ENCODE results near the gene CFAP206. TPM values are rescaled to one million over a fixed set of nuclear protein-coding genes. Genes with fewer than 3 reads are reported as not detected.
A peak's percentile ranks its signal among the peaks of the same experiment; 100 is the strongest.

Gene CFAP206
- total and polyA plus RNA-seq, 2 donors (not counting 3 experiments of a cell fraction or from before 2014, with no cell fraction given), result 0.15 to 0.20 TPM

DNA sequence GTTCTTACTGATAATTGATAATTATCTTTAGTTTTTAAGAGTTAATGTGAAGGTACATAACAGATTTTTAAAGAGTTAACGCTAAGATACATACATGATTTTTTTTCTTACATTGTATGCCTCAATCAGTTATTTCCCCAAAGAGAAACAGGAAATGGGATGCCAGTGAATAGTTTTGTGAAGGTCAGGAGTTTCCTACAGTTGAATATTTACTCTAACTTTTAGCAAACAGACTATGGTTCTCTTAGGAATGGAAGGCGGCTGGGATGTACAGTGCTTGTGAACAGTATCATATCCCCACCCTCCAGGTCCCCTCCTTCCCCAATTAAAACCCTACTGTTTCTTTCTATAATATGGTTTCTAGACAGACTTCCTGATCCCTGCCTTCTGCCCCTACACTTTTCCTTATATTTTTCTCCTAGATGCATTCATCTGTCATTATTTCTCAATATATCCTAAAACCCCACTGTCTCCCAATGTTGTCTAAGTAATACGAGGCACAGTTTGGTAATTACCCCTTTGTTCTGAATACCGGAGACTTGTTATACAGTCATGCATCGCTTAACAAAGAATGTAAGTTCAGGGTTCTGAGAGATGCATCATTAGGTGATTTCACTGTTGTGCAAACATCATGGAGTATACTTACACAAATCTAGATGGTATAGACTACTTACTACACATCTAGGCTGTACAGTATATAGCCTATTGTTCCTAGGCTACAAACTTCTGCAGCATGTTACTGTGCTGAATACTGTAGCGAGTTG, 94.2 kb downstream of the CFAP206 start:
- intact Hi-C loops (cut with micrococcal nuclease) (no loop called here), dilution Hi-C loops (cut with MboI; ENCODE audit: extremely low pct_ligation_motif_present, low sequenced_read_pairs) (no loop called here)
- H2AFZ ChIP-seq (ENCODE audit: low read depth, low read length), result no peak overlapping the region
- FAIRE-seq (no peak), DNase-seq (ENCODE audit: low read depth, low spot score) (peak; percentile 30)
- no peaks in the 10 kb centered on the region for H4K20me1 ChIP-seq (replicated peaks; ENCODE audit: control insufficient read depth, extremely low read depth, insufficient read depth, low read length)
- BruUV-seq (replicated peaks), result no TSS peak
- peaks cover 0 to 9% of the 10 kb centered on the region in 2 experiments for H3K36me3 ChIP-seq (ENCODE audit: control insufficient read depth in 2 of 2, extremely low read depth in 1 of 2, insufficient read depth in 2 of 2, low read length in 2 of 2)
- no peak for TF ChIP-seq JUN (IDR thresholded peaks at IDR 0.05; ENCODE audit: borderline replicate concordance, insufficient read depth, insufficient read length, low read depth)
- TF ChIP-seq EZH2 (IDR thresholded peaks at IDR 0.05; ENCODE audit: borderline replicate concordance, low read depth, low read length, severe bottlenecking), result no peak
- TF ChIP-seq POLR2AphosphoS5 (IDR thresholded peaks at IDR 0.05; ENCODE audit: insufficient read depth, low read depth, low read length), result no peak
- TF ChIP-seq, protein P1, sequence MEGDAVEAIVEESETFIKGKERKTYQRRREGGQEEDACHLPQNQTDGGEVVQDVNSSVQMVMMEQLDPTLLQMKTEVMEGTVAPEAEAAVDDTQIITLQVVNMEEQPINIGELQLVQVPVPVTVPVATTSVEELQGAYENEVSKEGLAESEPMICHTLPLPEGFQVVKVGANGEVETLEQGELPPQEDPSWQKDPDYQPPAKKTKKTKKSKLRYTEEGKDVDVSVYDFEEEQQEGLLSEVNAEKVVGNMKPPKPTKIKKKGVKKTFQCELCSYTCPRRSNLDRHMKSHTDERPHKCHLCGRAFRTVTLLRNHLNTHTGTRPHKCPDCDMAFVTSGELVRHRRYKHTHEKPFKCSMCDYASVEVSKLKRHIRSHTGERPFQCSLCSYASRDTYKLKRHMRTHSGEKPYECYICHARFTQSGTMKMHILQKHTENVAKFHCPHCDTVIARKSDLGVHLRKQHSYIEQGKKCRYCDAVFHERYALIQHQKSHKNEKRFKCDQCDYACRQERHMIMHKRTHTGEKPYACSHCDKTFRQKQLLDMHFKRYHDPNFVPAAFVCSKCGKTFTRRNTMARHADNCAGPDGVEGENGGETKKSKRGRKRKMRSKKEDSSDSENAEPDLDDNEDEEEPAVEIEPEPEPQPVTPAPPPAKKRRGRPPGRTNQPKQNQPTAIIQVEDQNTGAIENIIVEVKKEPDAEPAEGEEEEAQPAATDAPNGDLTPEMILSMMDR (IDR thresholded peaks at IDR 0.05; ENCODE audit: extremely low read depth in 1 of 2, insufficient read depth in 1 of 2, low read depth in 1 of 2, low read length in 2 of 2), result no peak
- no peak for TF ChIP-seq POLR2A (IDR thresholded peaks at IDR 0.05; ENCODE audit: low read depth, low read length)
- TF ChIP-seq FOS (IDR thresholded peaks at IDR 0.05; ENCODE audit: borderline replicate concordance, insufficient read depth, low read length), result no peak
- H3K27ac ChIP-seq (ENCODE audit: insufficient read depth, low read depth, low read length), result no peak overlapping the region
- no peak overlapping the region for H3K4me3 ChIP-seq (replicated peaks in 1 of 3; ENCODE audit: insufficient read depth in 1 of 3, low read depth in 1 of 3, low read length in 3 of 3)
- no peaks in the 10 kb centered on the region for H3K9me1 ChIP-seq (replicated peaks; ENCODE audit: control insufficient read depth, extremely low read depth, insufficient read depth, low read length)
- H3K9ac ChIP-seq (replicated peaks; ENCODE audit: extremely low read depth, insufficient read depth, low read length), result no peak overlapping the region
- H3K9me3 ChIP-seq (replicated peaks; ENCODE audit: control insufficient read depth, insufficient read depth, low read length), result no peaks in the 10 kb centered on the region
- H3K27me3 ChIP-seq (ENCODE audit: control insufficient read depth in 2 of 2, insufficient read depth in 2 of 2, low read length in 2 of 2), result no peaks in the 10 kb centered on the region
- CTCF ChIA-PET, result no interaction called here
- H3K79me2 ChIP-seq (ENCODE audit: control insufficient read depth, insufficient read depth, low read length), result no peaks in the 10 kb centered on the region
- no peaks in the 10 kb centered on the region for H3K4me1 ChIP-seq (ENCODE audit: control insufficient read depth, extremely low read depth, insufficient read depth, low read length)
- POLR2A ChIA-PET, result no interaction called here
- H3K4me2 ChIP-seq (ENCODE audit: insufficient read depth, low read length), result no peak overlapping the region

Measured in endothelial cell of umbilical vein (primary cell).